K562 (cell line): Measurements from ENCODE around the gene PRELID1. TPM values are rescaled to one million over a fixed set of nuclear protein-coding genes. Genes with fewer than 3 reads are reported as not detected.

Experiments used
- ATAC-seq: fragments of 200-7000 bp; cut with Tn5 transposase; 3 replicates; pipeline ENCODE4 v1.9.1; 2020; ENCODE audit warnings: moderate library complexity
- BruUV-seq: library from RNA; stranded (reverse); fragments of 400-500 nt; replicated peaks from 2 replicates; lab custom pipeline; 2021; lab: Mats Ljungman, UMichigan
- CTCF ChIA-PET: fragments of 300-600 bp; formaldehyde crosslinking; extraction: SDS; loops from one replicate; lab custom pipeline; 2021; ENCODE audit warnings: low intra/inter-chr PET ratio; lab: Yijun Ruan, JAX
- POLR2A ChIA-PET: fragments of 300-600, 350-650 bp; sonication (Branson Sonifier 250); formaldehyde crosslinking; extraction: SDS; loops from one replicate; lab custom pipeline; 2021; ENCODE audit warnings: antibody characterized with exemption, inconsistent platforms; lab: Yijun Ruan, JAX
- DNase-seq, 4 experiments: peaks; one replicate each; pipeline versions ENCODE4 v3.0.0 to v3.0.0-alpha.2; 2011 to 2018; ENCODE audit warnings: low spot score in 3 of 4, mixed read lengths in 3 of 4; ENCODE audit errors: extremely low read depth in 1 of 4
- FAIRE-seq: peaks from 2 replicates; lab custom pipeline; 2011; peaks lifted over from hg19 to GRCh38; lab: Jason Lieb, UNC
- H2AFZ ChIP-seq: 2 replicates; pipeline ENCODE4 v1.6.0; 2011; ENCODE audit warnings: low read depth, low read length, control low read depth, inconsistent platforms
- H3K27ac ChIP-seq: fragments of 200-600 bp; 3 replicates; pipeline ENCODE4 v1.8.0; 2011; ENCODE audit warnings: low read depth, mild to moderate bottlenecking, control low read depth, inconsistent platforms, low read length, moderate library complexity, mixed read lengths; ENCODE audit errors: extremely low read depth
- H3K27me3 ChIP-seq, 2 experiments: fragments of 300-600 bp in 1 of 2; 2 replicates in 1 of 2; 3 replicates in 1 of 2; pipeline versions ENCODE4 v1.6.0 to v1.8.0; 2011; ENCODE audit warnings: inconsistent platforms in 2 of 2, low read length in 2 of 2, mild to moderate bottlenecking in 1 of 2, mixed read lengths in 1 of 2, moderate library complexity in 1 of 2; ENCODE audit not compliant: control insufficient read depth in 2 of 2, insufficient read depth in 2 of 2
- H3K36me3 ChIP-seq: fragments of 300-600 bp; 3 replicates; pipeline ENCODE4 v1.8.0; 2011; ENCODE audit warnings: mild to moderate bottlenecking, low read length, inconsistent platforms; ENCODE audit not compliant: control insufficient read depth, insufficient read depth
- H3K4me1 ChIP-seq, 2 experiments: fragments of 200-600 bp in 1 of 2; replicated peaks in 1 of 2; 2 replicates in 1 of 2; 3 replicates in 1 of 2; pipeline versions ENCODE4 v1.5.1 to v1.8.0; 2011; ENCODE audit warnings: inconsistent platforms in 2 of 2, low read length in 2 of 2, mild to moderate bottlenecking in 1 of 2, mixed read lengths in 1 of 2, moderate library complexity in 1 of 2; ENCODE audit not compliant: control insufficient read depth in 2 of 2, insufficient read depth in 2 of 2
- H3K4me2 ChIP-seq: 2 replicates; pipeline ENCODE4 v1.6.1; 2011; ENCODE audit warnings: low read length, control low read depth, inconsistent platforms, mixed read lengths; ENCODE audit not compliant: insufficient read depth
- H3K4me3 ChIP-seq: fragments of 200-600 bp; sonication (generic), shearing (Covaris generic); 2 replicates; pipeline ENCODE4 v1.5.1; 2016; ENCODE audit warnings: control low read depth, inconsistent platforms
- H3K79me2 ChIP-seq: fragments of 200-600 bp; 3 replicates; pipeline ENCODE4 v1.8.0; 2011; ENCODE audit warnings: low read length, inconsistent platforms; ENCODE audit not compliant: control insufficient read depth, insufficient read depth
- H3K9ac ChIP-seq, 2 experiments: 2 replicates each; pipeline versions ENCODE4 v1.6.0 to v1.6.1; 2011; ENCODE audit warnings: low read depth in 2 of 2, low read length in 2 of 2, control low read depth in 1 of 2, inconsistent platforms in 1 of 2, mild to moderate bottlenecking in 1 of 2, mixed read lengths in 1 of 2; ENCODE audit not compliant: insufficient read depth in 1 of 2
- H3K9me1 ChIP-seq: one replicate; pipeline ENCODE4 v1.6.0; 2011; ENCODE audit warnings: inconsistent platforms, mild to moderate bottlenecking, low read length, moderate library complexity; ENCODE audit not compliant: control insufficient read depth, insufficient read depth
- H3K9me3 ChIP-seq: replicated peaks from 2 replicates; pipeline ENCODE4 v1.5.1; 2011; ENCODE audit warnings: low read depth, low read length, inconsistent platforms; ENCODE audit not compliant: control insufficient read depth, insufficient read depth
- H4K20me1 ChIP-seq: replicated peaks from 2 replicates; pipeline ENCODE4 v1.6.1; 2011; ENCODE audit warnings: low read length, inconsistent platforms, mixed read lengths; ENCODE audit not compliant: control insufficient read depth, insufficient read depth
- ARID3B ChIP-seq: fragments of 250-450 bp; sonication (Bioruptor Pico); IDR thresholded peaks from 2 replicates; pipeline ENCODE4 v1.4.0; 2020; ENCODE audit warnings: borderline replicate concordance
- BHLHE40 ChIP-seq: IDR thresholded peaks from 2 replicates; pipeline ENCODE4 v1.6.1; 2011; ENCODE audit warnings: low read length, improper control_type of control experiment
- CBFB ChIP-seq: sonication (generic); formaldehyde crosslinking; IDR thresholded peaks from 2 replicates; pipeline ENCODE4 v1.4.0; 2020; ENCODE audit warnings: mild to moderate bottlenecking, missing genetic modification reagents
- CEBPB ChIP-seq: fragments of 450-650 bp; IDR thresholded peaks from 2 replicates; pipeline ENCODE4 v1.6.1; 2016; ENCODE audit warnings: missing genetic modification characterization, missing compliant biosample characterization
- ETV5 ChIP-seq: sonication (generic); formaldehyde crosslinking; IDR thresholded peaks from 2 replicates; pipeline ENCODE4 v1.4.0; 2020; ENCODE audit warnings: low read depth, mild to moderate bottlenecking, missing genetic modification reagents
- HLTF ChIP-seq: fragments of 450-650 bp; IDR thresholded peaks from 2 replicates; pipeline ENCODE4 v1.6.1; 2016
- POLR2B ChIP-seq: fragments of 450-650 bp; IDR thresholded peaks from 2 replicates; pipeline ENCODE4 v1.6.1; 2018; ENCODE audit warnings: low read depth; ENCODE audit not compliant: partially characterized antibody
- POLR2G ChIP-seq: fragments of 200-400 bp; formaldehyde crosslinking; IDR thresholded peaks from 2 replicates; pipeline ENCODE4 v1.6.1; 2017; ENCODE audit warnings: low read depth, mild to moderate bottlenecking, antibody characterized with exemption, low read length, moderate library complexity
- PTTG1 ChIP-seq: fragments of 450-650 bp; IDR thresholded peaks from 2 replicates; pipeline ENCODE4 v1.6.1; 2016; ENCODE audit warnings: low read depth, mild to moderate bottlenecking, missing genetic modification characterization, missing compliant biosample characterization
- RBM22 ChIP-seq: fragments of 200-400 bp; formaldehyde crosslinking; IDR thresholded peaks from 2 replicates; pipeline ENCODE4 v1.6.1; 2018; ENCODE audit warnings: low read length, low read depth; ENCODE audit not compliant: poor library complexity, severe bottlenecking
- STAG1 ChIP-seq: sonication (generic); formaldehyde crosslinking; IDR thresholded peaks from 2 replicates; pipeline ENCODE4 v1.5.0; 2020; ENCODE audit warnings: missing genetic modification reagents, borderline replicate concordance
- TFAM ChIP-seq: fragments of 250-450 bp; sonication (Bioruptor Pico); conservative IDR thresholded peaks from 2 replicates; pipeline ENCODE4 v1.5.0; 2021; ENCODE audit warnings: mild to moderate bottlenecking, moderate library complexity
- ZNF282 ChIP-seq: sonication (generic); formaldehyde crosslinking; IDR thresholded peaks from 2 replicates; pipeline ENCODE4 v1.8.1; 2023; ENCODE audit warnings: missing genetic modification reagents
- WGBS: fragments of 100-300 bp; shearing (Covaris generic); methylation state at CpG from one replicate; pipeline ENCODE4 v1.1.6; 2016; ENCODE audit warnings: low coverage, mixed read lengths; ENCODE audit not compliant: insufficient coverage; ENCODE audit errors: missing lambda C conversion rate; 5-methylcytosine and 5-hydroxymethylcytosine counted together
- in situ Hi-C: fragments of 300-500 bp; cut with MboI; formaldehyde crosslinking; loops from 4 replicates; pipeline ENCODE4 v1.15.0; 2018; ENCODE audit warnings: inconsistent platforms, mixed read lengths
- intact Hi-C: fragments of 100-400 bp; cut with micrococcal nuclease; formaldehyde crosslinking; loops from 2 replicates; pipeline ENCODE4 v1.14.2; 2022
- polyA plus RNA-seq, 8 experiments: library from polyadenylated mRNA; depleted of rRNA in 4 of 8; stranded (reverse) in 5 of 8; unstranded in 3 of 8; fragments of >200 nt; fragmentation: Nextera tagmentation in 2 of 8; fragmentation: Illumina TruSeq in 1 of 8; extraction: Ambion mirVana in 2 of 8; extraction: Trizol in 1 of 8; gene quantifications; 2 replicates each; pipeline versions ENCODE4 v1.2.1 to v1.2.3, GENCODE V29; 2011 to 2014; ENCODE audit warnings: inconsistent platforms in 1 of 8, missing spikeins in 1 of 8
- total RNA-seq, 7 experiments: library from RNA; depleted of rRNA in 6 of 7; stranded (reverse); fragments of >200 nt in 6 of 7; fragmentation: Illumina TruSeq in 2 of 7; extraction: Trizol in 2 of 7; gene quantifications; 2 replicates each; pipeline versions ENCODE4 v1.2.1 to v1.2.3, GENCODE V29; 2011 to 2021; ENCODE audit warnings: low replicate concordance in 1 of 7

Gene PRELID1
- total and polyA plus RNA-seq, 9 of the 15 experiments (the other 6 are each of a cell fraction or from before 2014, with no cell fraction given), result 40.1 to 484 (median 340) TPM

DNA sequence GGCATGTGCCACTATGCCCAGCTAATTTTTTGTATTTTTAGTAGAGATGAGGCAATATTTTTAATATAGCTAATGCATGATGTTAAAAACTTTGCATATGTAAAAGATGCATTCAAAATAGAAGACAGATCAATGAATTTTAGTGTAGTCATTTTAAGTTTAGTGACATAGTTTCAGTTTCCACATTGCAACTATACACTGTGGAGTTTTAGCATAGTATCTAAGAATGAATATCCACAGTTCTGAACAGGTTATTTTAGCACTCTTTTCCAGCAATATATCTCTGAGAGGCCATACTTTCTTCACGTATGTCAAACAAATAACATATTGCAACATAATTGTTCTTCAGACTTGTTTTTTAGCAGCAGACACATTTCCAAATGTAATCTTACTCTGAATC, 39.4 kb upstream of the PRELID1 start:
- Histone ChIP-seq H3K4me1 (no peaks in the 10 kb centered on the region), H3K9me1 (no peaks in the 10 kb centered on the region), H4K20me1 (no peaks in the 10 kb centered on the region), H3K27me3 (no peaks in the 10 kb centered on the region), H3K9ac (no peak overlapping the region), H3K27ac (no peak overlapping the region), H2AFZ (no peak overlapping the region), H3K36me3 (peaks cover 88% of the 10 kb centered on the region), H3K9me3 (no peaks in the 10 kb centered on the region), H3K79me2 (no peaks in the 10 kb centered on the region), H3K4me2 (no peak overlapping the region), H3K4me3 (no peak overlapping the region)
- intact Hi-C loops, result no loop called here
- DNase-seq (no peak), ATAC-seq (no peak), FAIRE-seq (no peak)
- CTCF ChIA-PET, result no interaction called here
- peak; percentile 56 for TF ChIP-seq CEBPB (tag)
- TF ChIP-seq ZNF282 (CRISPR knock-in tag), result no peak
- BruUV-seq, result no TSS peak
- POLR2A ChIA-PET, result interaction anchor here (1.2 to 2.0 kb wide), 3 partner anchors 9 to 13 kb away, joined by 5 to 7 read pairs (median 5); no protein-coding TSS in a partner anchor
- WGBS, result 100% methylated on average over 1 of the region's 1 CpG
- in situ Hi-C loops, result no loop called here

DNA sequence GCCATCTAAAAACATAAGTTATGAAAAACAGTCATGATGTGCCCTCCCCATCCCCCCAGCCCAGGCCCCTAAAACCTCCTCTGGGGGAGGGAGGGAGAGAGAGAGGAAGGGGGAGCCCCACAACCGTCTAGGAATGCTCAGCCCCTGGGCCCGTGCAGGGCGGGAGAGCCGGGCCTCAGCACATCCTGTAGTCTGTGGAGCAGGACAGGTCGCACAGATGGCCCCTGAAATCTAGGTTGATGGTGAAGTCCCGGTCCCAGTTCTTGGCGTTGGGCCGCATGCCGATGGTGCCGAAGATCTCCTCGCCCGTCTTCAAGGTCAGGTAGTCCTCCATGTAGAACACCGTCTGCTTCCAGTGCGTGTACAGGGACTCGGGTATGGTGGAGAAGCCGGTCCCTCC, 38.2 kb upstream of the PRELID1 start:
- DNase-seq (no peak), FAIRE-seq (no peak), ATAC-seq (no peak)
- Histone ChIP-seq H4K20me1 (no peaks in the 10 kb centered on the region), H3K4me3 (no peak overlapping the region), H3K27me3 (no peaks in the 10 kb centered on the region), H3K79me2 (no peaks in the 10 kb centered on the region), H3K9me1 (no peaks in the 10 kb centered on the region), H3K4me2 (no peak overlapping the region), H2AFZ (no peak overlapping the region), H3K9me3 (no peaks in the 10 kb centered on the region), H3K36me3 (peaks cover 89% of the 10 kb centered on the region), H3K9ac (no peak overlapping the region; a peak in 1 of 4 replicates), H3K27ac (no peak overlapping the region), H3K4me1 (no peaks in the 10 kb centered on the region)
- TF ChIP-seq TFAM (CRISPR knock-in tag) (no peak), RBM22 (peak; percentile 57), ETV5 (CRISPR knock-in tag) (no peak), STAG1 (CRISPR knock-in tag) (no peak), HLTF (no peak), CBFB (CRISPR knock-in tag) (no peak), PTTG1 (no peak), ARID3B (no peak), POLR2B (peak; percentile 18), POLR2G (peak; percentile 51; the same call in 1 of the 2 replicates), BHLHE40 (no peak)
- CTCF ChIA-PET, result no interaction called here
- no TSS peak for BruUV-seq
- intact Hi-C loops, result no loop called here
- POLR2A ChIA-PET, result no interaction called here
- 92% methylated on average over 14 of the region's 16 CpGs for WGBS
- in situ Hi-C loops, result no loop called here
